DOHH2 (cell line): Measurements from ENCODE around the gene KIF1A.

ENCODE experiments used
- H3F3A ChIP-seq: fragments of 200-600 bp; sonication (generic), shearing (Covaris generic); 2 replicates; pipeline ENCODE4 v1.6.0; 2016; ENCODE audit warnings: antibody characterized with exemption, mild to moderate bottlenecking; ENCODE audit not compliant: control insufficient read depth, insufficient read depth
- H3K27ac ChIP-seq: fragments of 200-600 bp; sonication (generic); 2 replicates; pipeline ENCODE4 v1.5.1; 2014; ENCODE audit warnings: low read depth, mild to moderate bottlenecking, low read length, moderate library complexity
- H3K27me3 ChIP-seq: fragments of 200-600 bp; sonication (generic); 2 replicates; pipeline ENCODE4 v1.6.1; 2014; ENCODE audit warnings: mild to moderate bottlenecking, low read length, mixed read lengths; ENCODE audit not compliant: control insufficient read depth
- H3K36me3 ChIP-seq: fragments of 200-600 bp; sonication (generic); 2 replicates; pipeline ENCODE4 v1.6.1; 2014; ENCODE audit warnings: mild to moderate bottlenecking, low read length, moderate library complexity, mixed read lengths; ENCODE audit not compliant: control insufficient read depth
- H3K4me1 ChIP-seq: fragments of 200-600 bp; sonication (generic); 2 replicates; pipeline ENCODE4 v1.6.1; 2014; ENCODE audit warnings: mild to moderate bottlenecking, low read length, mixed read lengths; ENCODE audit not compliant: control insufficient read depth
- H3K4me2 ChIP-seq: fragments of 200-600 bp; sonication (generic); 2 replicates; pipeline ENCODE4 v1.6.0; 2014; ENCODE audit warnings: mild to moderate bottlenecking, low read length, moderate library complexity
- H3K4me3 ChIP-seq: fragments of 200-600 bp; sonication (generic); 2 replicates; pipeline ENCODE4 v1.5.1; 2014; ENCODE audit warnings: mild to moderate bottlenecking, low read length, mixed read lengths
- H3K79me2 ChIP-seq: fragments of 200-600 bp; sonication (generic); 2 replicates; pipeline ENCODE4 v1.6.1; 2014; ENCODE audit warnings: mild to moderate bottlenecking, low read length, mixed read lengths; ENCODE audit not compliant: control insufficient read depth
- H3K9me2 ChIP-seq: fragments of 200-600 bp; sonication (generic); replicated peaks from 2 replicates; pipeline ENCODE4 v1.6.1; 2014; ENCODE audit warnings: mild to moderate bottlenecking, low read length, mixed read lengths; ENCODE audit not compliant: control insufficient read depth
- H3K9me3 ChIP-seq: fragments of 200-600 bp; sonication (generic); 2 replicates; pipeline ENCODE4 v1.6.1; 2014; ENCODE audit warnings: antibody characterized with exemption, low read length, mixed read lengths; ENCODE audit not compliant: control insufficient read depth, insufficient read depth
- H4K20me1 ChIP-seq: fragments of 200-600 bp; sonication (generic); 2 replicates; pipeline ENCODE4 v1.6.0; 2014; ENCODE audit warnings: low read depth, mild to moderate bottlenecking, antibody characterized with exemption, low read length, moderate library complexity; ENCODE audit not compliant: control insufficient read depth, insufficient read depth
- CTCF ChIP-seq: fragments of 200-600 bp; sonication (generic); IDR thresholded peaks from one replicate; pipeline ENCODE4 v1.5.1; 2014; ENCODE audit warnings: antibody characterized with exemption, mild to moderate bottlenecking, low read depth, low read length; ENCODE audit not compliant: poor library complexity, severe bottlenecking
- EZH2phosphoT487 ChIP-seq: fragments of 200-600 bp; sonication (generic); IDR thresholded peaks from 2 replicates; pipeline ENCODE4 v1.6.1; 2017; ENCODE audit warnings: borderline replicate concordance, mild to moderate bottlenecking, antibody characterized with exemption, low read length, moderate library complexity, mixed read lengths

KIF1A gene

GRCh38 chr2:240821429-240821778 lies 1.4 kb upstream of the KIF1A start:
- no peak; the same call in 1 of the 2 replicates for TF ChIP-seq EZH2phosphoT487
- no peak for TF ChIP-seq CTCF

DNA sequence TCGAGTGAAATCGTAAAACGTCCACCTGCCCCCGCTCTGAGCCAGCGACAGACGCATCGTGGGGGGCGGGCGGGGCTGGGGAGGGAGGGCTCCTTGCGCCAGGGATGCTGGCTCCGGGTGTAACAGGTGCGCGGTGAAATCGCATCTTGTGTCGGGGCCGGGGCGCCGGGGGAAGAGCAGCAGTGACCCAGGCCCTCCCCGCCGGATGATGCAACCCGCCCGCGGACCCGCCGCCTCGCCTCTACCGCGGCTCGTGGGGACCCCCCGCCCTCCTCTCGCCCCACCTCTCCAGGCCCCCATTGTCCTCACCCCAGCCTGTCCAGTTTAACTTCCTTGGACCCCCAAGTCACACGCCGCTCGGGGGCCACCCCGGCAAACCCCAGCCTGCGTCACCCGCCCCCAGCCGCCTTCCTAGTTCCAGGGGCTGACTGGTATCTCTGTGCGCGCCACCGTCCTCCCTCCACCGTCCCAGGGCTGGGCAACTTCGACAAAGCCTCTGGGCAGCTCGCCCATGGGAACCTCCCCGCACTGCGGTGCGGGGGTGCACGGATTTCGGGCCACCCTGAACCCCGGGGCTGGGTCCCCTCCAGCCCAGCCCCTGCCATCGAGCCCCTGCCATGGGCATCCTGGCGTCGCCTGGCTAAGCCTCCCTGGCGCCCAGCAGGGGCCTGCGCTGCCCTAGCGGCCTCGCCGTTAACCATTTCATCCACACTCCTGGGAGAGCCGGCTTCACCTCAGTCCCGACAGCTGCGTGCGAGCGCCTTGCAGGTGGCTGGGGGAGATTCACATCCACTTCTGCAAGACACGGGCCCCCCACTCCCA lies 799 bp upstream of the KIF1A start:
- Histone ChIP-seq H4K20me1 (no peaks in the 10 kb centered on the region), H3K9me2 (no peaks in the 10 kb centered on the region), H3K4me2 (no peak overlapping the region), H3K27ac (no peak overlapping the region), H3K9me3 (no peaks in the 10 kb centered on the region), H3K4me1 (no peaks in the 10 kb centered on the region), H3K79me2 (no peaks in the 10 kb centered on the region), H3F3A (no peaks in the 10 kb centered on the region), H3K36me3 (no peaks in the 10 kb centered on the region), H3K4me3 (no peak overlapping the region), H3K27me3 (peaks cover 16% of the 10 kb centered on the region)
- TF ChIP-seq EZH2phosphoT487 (no peak), CTCF (no peak)

More at GRCh38 chr2:240821429-240821778, 1.4 kb upstream of the KIF1A start:
- Histone ChIP-seq H3K9me3 (no peaks in the 10 kb centered on the region), H3K4me1 (no peaks in the 10 kb centered on the region), H3F3A (no peaks in the 10 kb centered on the region), H3K4me2 (no peak overlapping the region), H3K9me2 (no peaks in the 10 kb centered on the region), H3K27me3 (peaks cover 16% of the 10 kb centered on the region), H3K36me3 (no peaks in the 10 kb centered on the region), H4K20me1 (no peaks in the 10 kb centered on the region), H3K79me2 (no peaks in the 10 kb centered on the region), H3K27ac (no peak overlapping the region), H3K4me3 (no peak overlapping the region)

DNA sequence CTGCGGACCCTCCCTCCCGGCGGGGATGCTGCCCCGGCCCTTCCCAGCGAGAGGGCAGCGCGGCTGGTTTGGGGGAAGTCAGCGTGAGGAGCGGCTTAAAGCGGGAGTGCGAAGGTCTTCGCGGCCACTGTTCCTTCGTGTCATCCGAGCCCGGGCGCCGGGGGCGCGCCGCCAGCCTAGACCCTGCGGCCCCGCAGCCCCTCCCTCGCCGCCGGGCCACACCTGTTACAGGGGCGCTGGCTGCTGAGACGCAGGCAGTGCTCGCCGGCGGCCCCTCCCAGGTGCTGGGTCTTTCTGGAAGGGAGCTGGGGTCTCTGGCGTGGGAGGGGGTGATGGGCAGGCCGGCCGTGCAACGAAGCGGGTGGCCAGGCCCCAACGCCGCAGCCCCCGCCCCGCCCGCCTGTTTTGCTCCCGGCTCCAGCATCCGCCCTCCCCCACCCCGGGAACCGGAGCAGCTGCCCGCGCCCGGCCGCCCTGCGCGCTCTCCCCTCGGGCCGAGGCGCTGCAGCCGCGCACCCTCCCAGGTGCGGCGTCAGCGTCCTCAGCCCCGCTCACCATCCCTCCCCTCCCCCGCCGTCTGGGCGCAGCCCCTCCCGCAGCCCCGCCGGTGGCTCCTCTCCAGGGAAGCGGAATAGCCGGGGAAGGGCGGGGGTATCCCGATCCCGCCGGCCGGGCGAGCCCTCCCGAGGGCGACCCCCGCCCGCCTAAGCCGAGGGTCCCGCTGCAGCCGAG lies 727 bp downstream of the KIF1A start:
- Histone ChIP-seq H3K4me2 (no peak overlapping the region), H3K9me2 (no peaks in the 10 kb centered on the region), H3K36me3 (no peaks in the 10 kb centered on the region), H4K20me1 (no peaks in the 10 kb centered on the region), H3K9me3 (no peaks in the 10 kb centered on the region), H3K27ac (no peak overlapping the region), H3K4me1 (no peaks in the 10 kb centered on the region), H3K27me3 (peaks cover 16% of the 10 kb centered on the region), H3K4me3 (no peak overlapping the region), H3K79me2 (no peaks in the 10 kb centered on the region), H3F3A (no peaks in the 10 kb centered on the region)
- TF ChIP-seq EZH2phosphoT487 (no peak), CTCF (no peak)
